Ovary (tissue), 9 donors: ENCODE data around the gene ARHGAP22. TPM values are rescaled to one million over a fixed set of nuclear protein-coding genes. Genes with fewer than 3 reads are reported as not detected.

Source experiments
- DNase-seq, 5 donors: peaks; one replicate each; pipeline ENCODE4 v3.0.0-alpha.2; 2019 to 2020
- H3K27ac ChIP-seq, 2 donors: fragments of 200-600 bp; one replicate each; pipeline versions ENCODE4 v1.5.1 to v1.8.0; 2019 to 2022
- H3K27me3 ChIP-seq: fragments of 200-600 bp; one replicate; pipeline ENCODE4 v1.8.0; 2022
- H3K36me3 ChIP-seq: fragments of 200-600 bp; sonication (generic); one replicate; pipeline ENCODE4 v1.5.1; 2019
- H3K4me1 ChIP-seq: one replicate; pipeline ENCODE4 v1.8.1; 2013; ENCODE audit warnings: mild to moderate bottlenecking, moderate library complexity; ENCODE audit not compliant: insufficient read depth
- H3K4me3 ChIP-seq: fragments of 200-600 bp; sonication (generic); one replicate; pipeline ENCODE4 v1.5.1; 2017
- H3K9me3 ChIP-seq, 2 donors: fragments of 200-600 bp in 1 of 2; sonication (generic) in 1 of 2; one replicate each; pipeline versions ENCODE4 v1.5.1 to v1.8.1; 2013 to 2019; ENCODE audit warnings: mild to moderate bottlenecking in 1 of 2, moderate library complexity in 1 of 2
- EP300 ChIP-seq: sonication (generic); formaldehyde crosslinking; IDR thresholded peaks from one replicate; pipeline ENCODE4 v1.6.1; 2017; ENCODE audit warnings: antibody characterized with exemption
- POLR2A ChIP-seq: fragments of 450-650 bp; IDR thresholded peaks from one replicate; pipeline ENCODE4 v1.6.1; 2017; ENCODE audit warnings: antibody characterized with exemption, mild to moderate bottlenecking, moderate library complexity
- WGBS, 3 donors: extraction: QIAGEN DNeasy Blood & Tissue Kit in 1 of 3; methylation state at CpG; one replicate each; pipeline versions ENCODE4 v1.1.5 to v1.1.7; 2013 to 2017; 5-methylcytosine and 5-hydroxymethylcytosine counted together
- intact Hi-C, 4 donors: fragments of 100-400 bp; cut with DNase I; formaldehyde crosslinking; loops; one replicate each; pipeline versions ENCODE4 v1.11.0 to v1.15.1; 2022 to 2023
- polyA plus RNA-seq, 2 donors: library from polyadenylated mRNA; stranded (reverse); fragments of 200-250 nt in 1 of 2; fragments of 350-450 nt in 1 of 2; fragmentation: Illumina TruSeq in 1 of 2; extraction: RNeasy Lipid Tissue Mini Kit (QIAGEN cat#74804) in 1 of 2; gene quantifications; one replicate each; pipeline ENCODE4 v1.2.3, GENCODE V29; 2013 to 2014
- total RNA-seq, 7 donors: library from RNA; depleted of rRNA in 2 of 7; stranded (reverse); fragments of >200 nt in 2 of 7; fragmentation: NEBNext Ultra II Directional in 3 of 7; extraction: Animal tissue kit (Norgen Biotek cat#: 25700) in 3 of 7; gene quantifications; one replicate each; pipeline versions ENCODE4 v1.1.0 to v1.2.4, GENCODE V29; 2016 to 2023
- TF ChIP-seq, protein P1 (sequence below), 3 donors: fragments of 450-650 bp in 2 of 3; fragments of 200-600 bp in 1 of 3; IDR thresholded peaks; one replicate each; pipeline versions ENCODE4 v1.5.1 to v1.8.0; 2016 to 2022; ENCODE audit warnings: antibody characterized with exemption in 3 of 3, mild to moderate bottlenecking in 1 of 3
- donor health status: DM: no; HTN: no; CAD: no; lungs with moderate emphysema.
- donor health status: DM: no; HTN: no; CAD: no.
- donor health status: Bipolar disorder and iron deficiency.
- donor health status: DM: yes; HTN: yes; CAD: no.
- donor health status: DM: no; HTN: no; CAD: no.
- donor health status: DM: yes; HTN: yes; CAD: no.

Gene ARHGAP22
- total and polyA plus RNA-seq, 9 donors: 3.9 to 14.3 (median 5.7) TPM

DNA sequence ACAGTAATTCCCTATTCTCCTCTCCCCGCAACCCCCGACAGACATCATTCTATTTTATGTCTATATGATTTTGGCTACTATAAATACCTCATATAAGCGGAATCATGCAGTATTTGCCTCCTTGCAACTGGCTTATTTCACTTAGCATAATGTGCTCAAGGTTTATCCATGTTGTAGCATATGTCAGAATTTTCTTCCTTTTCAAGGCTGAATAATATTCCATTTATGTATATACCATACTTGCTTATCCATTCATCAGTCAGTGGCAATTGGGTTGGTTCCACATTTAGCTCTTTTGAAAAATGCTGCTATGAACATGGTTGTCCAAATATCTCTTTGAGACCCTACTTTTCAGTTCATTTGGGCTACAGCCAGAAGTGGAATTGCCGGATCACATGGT, 191.9 kb downstream of the ARHGAP22 start:
- H3K9me3 ChIP-seq: no peaks in the 10 kb centered on the region
- DNase-seq: no peak
- H3K27ac ChIP-seq: no peak overlapping the region
- H3K27me3 ChIP-seq: no peaks in the 10 kb centered on the region
- H3K4me3 ChIP-seq: no peak overlapping the region
- H3K4me1 ChIP-seq: no peaks in the 10 kb centered on the region
- intact Hi-C loops: no loop called here
- H3K36me3 ChIP-seq: no peaks in the 10 kb centered on the region
- TF ChIP-seq EP300 (no peak), POLR2A (no peak)
- TF ChIP-seq, protein P1, sequence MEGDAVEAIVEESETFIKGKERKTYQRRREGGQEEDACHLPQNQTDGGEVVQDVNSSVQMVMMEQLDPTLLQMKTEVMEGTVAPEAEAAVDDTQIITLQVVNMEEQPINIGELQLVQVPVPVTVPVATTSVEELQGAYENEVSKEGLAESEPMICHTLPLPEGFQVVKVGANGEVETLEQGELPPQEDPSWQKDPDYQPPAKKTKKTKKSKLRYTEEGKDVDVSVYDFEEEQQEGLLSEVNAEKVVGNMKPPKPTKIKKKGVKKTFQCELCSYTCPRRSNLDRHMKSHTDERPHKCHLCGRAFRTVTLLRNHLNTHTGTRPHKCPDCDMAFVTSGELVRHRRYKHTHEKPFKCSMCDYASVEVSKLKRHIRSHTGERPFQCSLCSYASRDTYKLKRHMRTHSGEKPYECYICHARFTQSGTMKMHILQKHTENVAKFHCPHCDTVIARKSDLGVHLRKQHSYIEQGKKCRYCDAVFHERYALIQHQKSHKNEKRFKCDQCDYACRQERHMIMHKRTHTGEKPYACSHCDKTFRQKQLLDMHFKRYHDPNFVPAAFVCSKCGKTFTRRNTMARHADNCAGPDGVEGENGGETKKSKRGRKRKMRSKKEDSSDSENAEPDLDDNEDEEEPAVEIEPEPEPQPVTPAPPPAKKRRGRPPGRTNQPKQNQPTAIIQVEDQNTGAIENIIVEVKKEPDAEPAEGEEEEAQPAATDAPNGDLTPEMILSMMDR (IDR thresholded peaks at IDR 0.05): no peak
- WGBS, 3 donors: 97 to 98% (median 97%) methylated on average over 4 of the region's 4 CpGs

DNA sequence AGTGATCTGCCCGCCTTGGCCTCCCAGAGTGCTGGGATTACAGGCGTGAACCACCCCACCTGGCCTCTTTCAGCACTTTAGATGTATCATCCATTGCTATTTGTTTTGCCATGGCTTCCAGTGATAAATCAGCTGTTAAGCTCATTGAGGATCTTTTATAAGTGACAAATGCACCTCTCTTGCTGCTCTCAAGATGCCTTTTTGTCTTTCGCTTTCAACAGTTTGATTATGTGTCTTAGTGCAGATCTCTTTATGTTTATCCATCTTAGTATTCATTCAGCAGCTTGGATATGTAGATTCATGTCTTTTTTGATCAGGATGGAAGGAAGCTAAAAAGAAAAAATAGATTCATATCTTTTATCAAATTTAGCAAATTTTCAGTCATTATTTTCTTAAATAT, 192.8 kb downstream of the ARHGAP22 start:
- TF ChIP-seq EP300 (no peak), POLR2A (no peak)
- TF ChIP-seq, protein P1 (IDR thresholded peaks at IDR 0.05): no peak
- DNase-seq: no peak
- Histone ChIP-seq H3K27ac (no peak overlapping the region), H3K4me3 (no peak overlapping the region), H3K27me3 (no peaks in the 10 kb centered on the region), H3K36me3 (no peaks in the 10 kb centered on the region), H3K4me1 (no peaks in the 10 kb centered on the region), H3K9me3 (no peaks in the 10 kb centered on the region)
- 94 to 97% (median 97%) methylated on average over 3 of the region's 3 CpGs for WGBS, 3 donors
- intact Hi-C loops: no loop called here

DNA sequence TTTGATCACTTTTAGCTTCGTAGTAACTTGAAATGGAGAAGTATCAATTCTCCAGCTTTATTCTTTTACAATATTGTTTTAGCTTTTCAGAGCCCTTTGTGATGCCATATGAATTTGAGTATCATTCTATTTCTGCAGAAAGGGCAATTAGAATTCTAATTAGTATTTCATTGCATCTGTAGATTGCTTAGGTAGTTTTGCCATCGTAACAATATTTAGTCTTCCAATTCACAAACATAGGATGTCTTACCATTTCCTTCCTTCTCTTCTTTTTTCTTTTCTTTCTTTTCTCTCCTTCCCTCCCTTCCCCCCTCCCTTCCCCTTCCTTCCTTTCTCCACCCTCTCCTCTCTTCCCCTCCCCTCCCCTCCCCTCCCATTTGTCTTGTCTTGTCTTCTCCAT, 193.4 kb downstream of the ARHGAP22 start:
- intact Hi-C loops: no loop called here
- Histone ChIP-seq H3K27me3 (no peaks in the 10 kb centered on the region), H3K4me1 (no peaks in the 10 kb centered on the region), H3K27ac (no peak overlapping the region), H3K9me3 (no peaks in the 10 kb centered on the region), H3K4me3 (no peak overlapping the region), H3K36me3 (no peaks in the 10 kb centered on the region)
- 98 to 100% (median 99%) methylated on average over 2 of the region's 2 CpGs for WGBS, 3 donors
- DNase-seq: no peak
- TF ChIP-seq, protein P1 (IDR thresholded peaks at IDR 0.05): no peak
- no peak for TF ChIP-seq POLR2A
- no peak for TF ChIP-seq EP300

DNA sequence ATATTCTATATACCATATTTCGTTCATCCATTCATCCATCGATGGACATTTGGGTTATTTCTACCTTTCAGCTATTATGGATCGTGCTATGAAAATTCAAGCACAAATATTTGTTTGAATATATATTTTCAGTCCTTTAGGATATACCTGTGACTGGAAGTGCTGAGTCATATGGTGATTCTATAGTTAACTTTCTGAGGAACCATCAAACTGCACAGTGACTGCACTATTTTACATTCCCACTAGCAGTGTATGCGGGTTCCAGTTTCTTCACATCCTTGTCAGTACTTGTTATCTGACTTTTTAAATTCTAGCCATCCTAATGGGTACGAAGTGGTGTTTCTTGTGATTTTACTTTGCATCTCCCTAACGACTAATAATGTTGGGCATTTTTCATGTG, 194.4 kb downstream of the ARHGAP22 start:
- 97% methylated on average over 6 of the region's 6 CpGs for WGBS, 3 donors
- Histone ChIP-seq H3K4me1 (no peaks in the 10 kb centered on the region), H3K9me3 (no peaks in the 10 kb centered on the region), H3K27me3 (no peaks in the 10 kb centered on the region), H3K36me3 (no peaks in the 10 kb centered on the region), H3K27ac (no peak overlapping the region), H3K4me3 (no peak overlapping the region)
- no peak for DNase-seq
- TF ChIP-seq, protein P1 (IDR thresholded peaks at IDR 0.05): no peak
- TF ChIP-seq POLR2A (no peak), EP300 (no peak)
- intact Hi-C loops: no loop called here

DNA sequence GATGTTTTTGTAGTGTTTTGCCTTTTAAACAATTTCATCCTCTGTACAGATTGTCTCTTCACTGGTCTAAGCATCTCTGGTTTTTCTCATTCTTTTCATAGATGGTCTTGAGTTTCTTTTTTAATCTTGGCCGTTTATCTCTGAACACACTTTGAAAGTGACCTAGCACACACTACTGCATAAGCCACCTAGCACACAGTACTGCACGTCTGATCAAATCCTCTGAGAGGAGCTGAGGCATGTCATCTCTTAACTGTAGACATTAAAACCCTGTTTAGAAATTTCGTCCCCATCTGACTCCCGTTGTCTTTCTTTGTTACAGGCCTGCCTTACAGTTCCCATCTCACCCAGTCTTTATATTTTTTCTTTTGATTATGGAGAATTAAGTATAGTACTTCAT, 198.2 kb downstream of the ARHGAP22 start:
- Histone ChIP-seq H3K4me3 (no peak overlapping the region), H3K27me3 (no peaks in the 10 kb centered on the region), H3K4me1 (no peaks in the 10 kb centered on the region), H3K9me3 (no peaks in the 10 kb centered on the region), H3K27ac (no peak overlapping the region), H3K36me3 (no peaks in the 10 kb centered on the region)
- 87 to 94% (median 91%) methylated on average over 4 of the region's 4 CpGs for WGBS, 3 donors
- TF ChIP-seq EP300 (no peak), POLR2A (no peak)
- TF ChIP-seq, protein P1 (IDR thresholded peaks at IDR 0.05): no peak
- no peak for DNase-seq
- intact Hi-C loops: no loop called here
